Breast epithelium (tissue), 4 donors: ENCODE data around the gene PGRMC1. TPM values are rescaled to one million over a fixed set of nuclear protein-coding genes. Genes with fewer than 3 reads are reported as not detected.

Experiments
- DNase-seq, 2 donors: peaks; one replicate each; pipeline ENCODE4 v3.0.0-alpha.2; 2019; ENCODE audit warnings: low spot score in 2 of 2
- H3K27ac ChIP-seq, 2 donors: fragments of 200-600 bp; sonication (generic) in 1 of 2; one replicate each; pipeline ENCODE4 v1.5.1; 2016 to 2019; ENCODE audit warnings: mild to moderate bottlenecking in 1 of 2
- H3K27me3 ChIP-seq, 2 donors: fragments of 200-600 bp; sonication (generic) in 1 of 2; one replicate each; pipeline versions ENCODE4 v1.5.1 to v1.6.0; 2017 to 2019; ENCODE audit warnings: control low read depth in 1 of 2, mild to moderate bottlenecking in 1 of 2
- H3K36me3 ChIP-seq: fragments of 200-600 bp; one replicate; pipeline ENCODE4 v1.5.1; 2019
- H3K4me1 ChIP-seq, 2 donors: fragments of 200-600 bp; sonication (generic); one replicate each; pipeline ENCODE4 v1.5.1; 2016 to 2019; ENCODE audit warnings: control low read depth in 1 of 2
- H3K4me3 ChIP-seq, 3 donors: fragments of 200-600 bp; sonication (generic); 1 replicate in 2 of 3; 2 replicates in 1 of 3; pipeline ENCODE4 v1.5.1; 2016 to 2019; ENCODE audit warnings: mild to moderate bottlenecking in 3 of 3, moderate library complexity in 2 of 3
- H3K9me3 ChIP-seq, 2 donors: fragments of 200-600 bp; sonication (generic) in 1 of 2; one replicate each; pipeline ENCODE4 v1.5.1; 2016 to 2019; ENCODE audit warnings: control low read depth in 1 of 2
- POLR2A ChIP-seq: fragments of 450-650 bp; IDR thresholded peaks from one replicate; pipeline ENCODE4 v1.6.1; 2016; ENCODE audit warnings: antibody characterized with exemption, mild to moderate bottlenecking, moderate library complexity
- POLR2AphosphoS5 ChIP-seq, 3 donors: sonication (generic); formaldehyde crosslinking; IDR thresholded peaks; one replicate each; pipeline ENCODE4 v1.6.1; 2017; ENCODE audit warnings: antibody characterized with exemption in 3 of 3
- intact Hi-C: fragments of 100-400 bp; cut with DNase I; formaldehyde crosslinking; loops from one replicate; pipeline ENCODE4 v1.15.1; 2023; ENCODE audit warnings: low total_unique reads
- total RNA-seq, 3 donors: library from RNA; depleted of rRNA; stranded (reverse); fragments of >200 nt; gene quantifications; one replicate each; pipeline ENCODE4 v1.1.0, GENCODE V29; 2016
- TF ChIP-seq, protein P1 (sequence below), 3 donors: fragments of 450-650 bp; IDR thresholded peaks; one replicate each; pipeline ENCODE4 v1.5.1; 2016 to 2017; ENCODE audit warnings: antibody characterized with exemption in 3 of 3, mild to moderate bottlenecking in 3 of 3, moderate library complexity in 3 of 3

The PGRMC1 gene
- total RNA-seq, 3 donors from 2014 or later, result 118 to 217 (median 177) TPM

DNA sequence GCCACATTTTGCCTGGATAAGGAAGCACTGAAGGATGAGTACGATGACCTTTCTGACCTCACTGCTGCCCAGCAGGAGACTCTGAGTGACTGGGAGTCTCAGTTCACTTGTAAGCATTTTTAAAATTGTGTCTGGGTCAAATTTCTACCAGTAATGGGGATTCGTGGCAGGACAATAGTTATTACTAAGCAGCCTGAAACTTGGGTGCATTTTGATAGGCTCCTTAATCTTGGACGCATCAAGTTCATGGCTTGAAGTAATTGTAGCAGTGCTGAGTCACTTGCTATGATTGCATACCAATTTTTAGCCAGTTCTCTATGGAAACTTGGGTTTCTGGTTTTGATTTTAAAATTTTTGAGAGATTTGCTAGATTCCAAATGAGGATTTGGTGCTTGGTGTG is 4.3 kb downstream of the PGRMC1 start:
- Histone ChIP-seq H3K27me3 (peaks cover 0 to 16% of the 10 kb centered on the region in 2 donors), H3K36me3 (no peaks in the 10 kb centered on the region), H3K4me1 (no peaks in the 10 kb centered on the region), H3K4me3 (no peak overlapping the region), H3K27ac (peak overlapping the region; percentile 38 to 50), H3K9me3 (no peaks in the 10 kb centered on the region)
- no peak for DNase-seq
- intact Hi-C loops, result no loop called here
- TF ChIP-seq POLR2A (no peak), POLR2AphosphoS5 (IDR thresholded peaks at IDR 0.05) (no peak)
- TF ChIP-seq, protein P1, sequence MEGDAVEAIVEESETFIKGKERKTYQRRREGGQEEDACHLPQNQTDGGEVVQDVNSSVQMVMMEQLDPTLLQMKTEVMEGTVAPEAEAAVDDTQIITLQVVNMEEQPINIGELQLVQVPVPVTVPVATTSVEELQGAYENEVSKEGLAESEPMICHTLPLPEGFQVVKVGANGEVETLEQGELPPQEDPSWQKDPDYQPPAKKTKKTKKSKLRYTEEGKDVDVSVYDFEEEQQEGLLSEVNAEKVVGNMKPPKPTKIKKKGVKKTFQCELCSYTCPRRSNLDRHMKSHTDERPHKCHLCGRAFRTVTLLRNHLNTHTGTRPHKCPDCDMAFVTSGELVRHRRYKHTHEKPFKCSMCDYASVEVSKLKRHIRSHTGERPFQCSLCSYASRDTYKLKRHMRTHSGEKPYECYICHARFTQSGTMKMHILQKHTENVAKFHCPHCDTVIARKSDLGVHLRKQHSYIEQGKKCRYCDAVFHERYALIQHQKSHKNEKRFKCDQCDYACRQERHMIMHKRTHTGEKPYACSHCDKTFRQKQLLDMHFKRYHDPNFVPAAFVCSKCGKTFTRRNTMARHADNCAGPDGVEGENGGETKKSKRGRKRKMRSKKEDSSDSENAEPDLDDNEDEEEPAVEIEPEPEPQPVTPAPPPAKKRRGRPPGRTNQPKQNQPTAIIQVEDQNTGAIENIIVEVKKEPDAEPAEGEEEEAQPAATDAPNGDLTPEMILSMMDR (IDR thresholded peaks at IDR 0.05), result no peak

DNA sequence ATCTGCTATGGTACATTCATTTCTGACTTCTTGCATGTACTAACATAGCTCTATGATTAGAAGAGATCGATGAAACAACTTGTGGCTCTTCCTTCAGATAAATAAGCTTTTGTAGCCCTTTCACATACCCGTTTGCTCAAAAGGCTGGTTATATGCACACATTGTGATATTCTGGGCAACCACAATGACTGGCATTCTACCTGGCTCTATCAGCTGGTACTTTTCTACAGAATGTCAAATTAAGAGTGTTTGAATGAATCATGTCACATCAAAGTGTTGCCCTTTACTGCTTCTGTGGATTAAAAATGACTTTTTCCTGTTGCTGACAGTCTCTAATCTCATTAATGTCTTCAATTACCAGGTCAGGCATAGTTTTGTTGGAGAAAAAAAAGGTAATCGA is 11.6 kb downstream of the PGRMC1 start:
- intact Hi-C loops, result no loop called here
- peaks cover 0 to 27% of the 10 kb centered on the region in 2 donors for H3K27me3 ChIP-seq
- no peaks in the 10 kb centered on the region for H3K9me3 ChIP-seq

GRCh38 chrX:119249891-119250290 is 13.8 kb downstream of the PGRMC1 start:
- Histone ChIP-seq H3K4me3 (no peak overlapping the region), H3K27ac (no peak overlapping the region), H3K9me3 (no peaks in the 10 kb centered on the region), H3K27me3 (peaks cover 0 to 23% of the 10 kb centered on the region in 2 donors), H3K4me1 (no peaks in the 10 kb centered on the region), H3K36me3 (no peaks in the 10 kb centered on the region)
- TF ChIP-seq POLR2A (no peak), POLR2AphosphoS5 (IDR thresholded peaks at IDR 0.05) (no peak)
- TF ChIP-seq, protein P1 (IDR thresholded peaks at IDR 0.05), result no peak
- intact Hi-C loops, result no loop called here
- no peak for DNase-seq

More for the DNA sequence above, 11.6 kb downstream of the PGRMC1 start:
- TF ChIP-seq, protein P1 (IDR thresholded peaks at IDR 0.05), result no peak
- no peak for TF ChIP-seq POLR2AphosphoS5 (IDR thresholded peaks at IDR 0.05)
- no peak for TF ChIP-seq POLR2A
- no peak overlapping the region for H3K4me3 ChIP-seq
- H3K4me1 ChIP-seq, result no peaks in the 10 kb centered on the region
- H3K27ac ChIP-seq, result no peak overlapping the region
- H3K36me3 ChIP-seq, result no peaks in the 10 kb centered on the region
- DNase-seq, result no peak

- H3K36me3 ChIP-seq, result no peaks in the 10 kb centered on the region
- H3K4me1 ChIP-seq, result no peaks in the 10 kb centered on the region
- intact Hi-C loops, result no loop called here
- DNase-seq, result no peak
- H3K4me3 ChIP-seq, result no peak overlapping the region
- peaks cover 0 to 19% of the 10 kb centered on the region in 2 donors for H3K27me3 ChIP-seq
- TF ChIP-seq POLR2A (no peak), POLR2AphosphoS5 (IDR thresholded peaks at IDR 0.05) (no peak)
- TF ChIP-seq, protein P1 (IDR thresholded peaks at IDR 0.05), result no peak
- no peak overlapping the region for H3K27ac ChIP-seq
- H3K9me3 ChIP-seq, result no peaks in the 10 kb centered on the region
Observed at GRCh38 chrX:119251386-119251785, 15.3 kb downstream of the PGRMC1 start.

GRCh38 chrX:119252716-119253115 is 16.6 kb downstream of the PGRMC1 start:
- Histone ChIP-seq H3K36me3 (no peaks in the 10 kb centered on the region), H3K27ac (no peak overlapping the region), H3K9me3 (no peaks in the 10 kb centered on the region), H3K27me3 (peaks cover 0 to 24% of the 10 kb centered on the region in 2 donors), H3K4me1 (no peaks in the 10 kb centered on the region), H3K4me3 (no peak overlapping the region)
- DNase-seq, result no peak
- intact Hi-C loops, result no loop called here
- TF ChIP-seq, protein P1 (IDR thresholded peaks at IDR 0.05), result no peak
- no peak for TF ChIP-seq POLR2A
- TF ChIP-seq POLR2AphosphoS5 (IDR thresholded peaks at IDR 0.05), result no peak
